HG02678 (cell line): Measurements from ENCODE around the gene SLC13A4.
"Not testable (repeated sequence)": the region's sequence is repeated elsewhere in the genome, so short reads cannot be mapped to it uniquely, and the experiment has no call there.

Source experiments
- ATAC-seq: cut with Tn5 transposase; IDR thresholded peaks from one replicate; pipeline ENCODE4 v1.9.1; 2021; ENCODE audit warnings: mild to moderate bottlenecking, moderate library complexity; ENCODE audit not compliant: unreplicated experiment

The SLC13A4 gene

GRCh38 chr7:135704074-135704473, 23.9 kb downstream of the SLC13A4 start:
- ATAC-seq, result no peak

GRCh38 chr7:135697276-135698049, 30.5 kb downstream of the SLC13A4 start:
- no peak for ATAC-seq

- ATAC-seq, result no peak
Observed at GRCh38 chr7:135693558-135693957, 34.4 kb downstream of the SLC13A4 start.

- not testable (repeated sequence) for ATAC-seq
Observed at GRCh38 chr7:135692606-135693005, 35.4 kb downstream of the SLC13A4 start.

- ATAC-seq, result no peak
Observed at GRCh38 chr7:135692055-135692454, 35.9 kb downstream of the SLC13A4 start.

GRCh38 chr7:135690566-135690965, 37.4 kb downstream of the SLC13A4 start:
- ATAC-seq, result no peak

GRCh38 chr7:135687466-135687865, 40.5 kb downstream of the SLC13A4 start:
- ATAC-seq, result no peak

- ATAC-seq, result no peak
Observed at GRCh38 chr7:135685306-135686084, 42.5 kb downstream of the SLC13A4 start.

- no peak for ATAC-seq
Observed at GRCh38 chr7:135684699-135685098, 43.3 kb downstream of the SLC13A4 start.

- ATAC-seq, result no peak
Observed at GRCh38 chr7:135684136-135684535, 43.9 kb downstream of the SLC13A4 start.

GRCh38 chr7:135683609-135684008, 44.4 kb downstream of the SLC13A4 start:
- no peak for ATAC-seq

- no peak for ATAC-seq
Observed at GRCh38 chr7:135682191-135682590, 45.8 kb downstream of the SLC13A4 start.

GRCh38 chr7:135681762-135682161, 46.2 kb downstream of the SLC13A4 start:
- no peak for ATAC-seq

GRCh38 chr7:135678612-135679575, 49.1 kb downstream of the SLC13A4 start:
- no peak for ATAC-seq

GRCh38 chr7:135673360-135673706, 54.7 kb downstream of the SLC13A4 start:
- ATAC-seq, result no peak

GRCh38 chr7:135672560-135673359, 55.2 kb downstream of the SLC13A4 start:
- ATAC-seq, result peak; percentile 69

- ATAC-seq, result no peak
Observed at GRCh38 chr7:135670179-135670578, 57.8 kb downstream of the SLC13A4 start.

- no peak for ATAC-seq
Observed at GRCh38 chr7:135669774-135670173, 58.2 kb downstream of the SLC13A4 start.

GRCh38 chr7:135668852-135669395, 59.1 kb downstream of the SLC13A4 start:
- ATAC-seq, result not testable (repeated sequence)

GRCh38 chr7:135667626-135668025, 60.4 kb downstream of the SLC13A4 start:
- not testable (repeated sequence) for ATAC-seq
